Breast epithelium (tissue), 4 donors: ENCODE measurements around the gene ADM2. TPM values are rescaled to one million over a fixed set of nuclear protein-coding genes. Genes with fewer than 3 reads are reported as not detected.

Source experiments
- DNase-seq, 2 donors: peaks; one replicate each; pipeline ENCODE4 v3.0.0-alpha.2; 2019; ENCODE audit warnings: low spot score in 2 of 2
- H3K27ac ChIP-seq, 2 donors: fragments of 200-600 bp; sonication (generic) in 1 of 2; one replicate each; pipeline ENCODE4 v1.5.1; 2016 to 2019; ENCODE audit warnings: mild to moderate bottlenecking in 1 of 2
- H3K27me3 ChIP-seq, 2 donors: fragments of 200-600 bp; sonication (generic) in 1 of 2; one replicate each; pipeline versions ENCODE4 v1.5.1 to v1.6.0; 2017 to 2019; ENCODE audit warnings: control low read depth in 1 of 2, mild to moderate bottlenecking in 1 of 2
- H3K36me3 ChIP-seq: fragments of 200-600 bp; one replicate; pipeline ENCODE4 v1.5.1; 2019
- H3K4me1 ChIP-seq, 2 donors: fragments of 200-600 bp; sonication (generic); one replicate each; pipeline ENCODE4 v1.5.1; 2016 to 2019; ENCODE audit warnings: control low read depth in 1 of 2
- H3K4me3 ChIP-seq, 3 donors: fragments of 200-600 bp; sonication (generic); 1 replicate in 2 of 3; 2 replicates in 1 of 3; pipeline ENCODE4 v1.5.1; 2016 to 2019; ENCODE audit warnings: mild to moderate bottlenecking in 3 of 3, moderate library complexity in 2 of 3
- H3K9me3 ChIP-seq, 2 donors: fragments of 200-600 bp; sonication (generic) in 1 of 2; one replicate each; pipeline ENCODE4 v1.5.1; 2016 to 2019; ENCODE audit warnings: control low read depth in 1 of 2
- CTCF ChIP-seq, 3 donors: fragments of 450-650 bp; IDR thresholded peaks; one replicate each; pipeline ENCODE4 v1.5.1; 2016 to 2017; ENCODE audit warnings: antibody characterized with exemption in 3 of 3, mild to moderate bottlenecking in 3 of 3, moderate library complexity in 3 of 3
- POLR2A ChIP-seq: fragments of 450-650 bp; IDR thresholded peaks from one replicate; pipeline ENCODE4 v1.6.1; 2016; ENCODE audit warnings: antibody characterized with exemption, mild to moderate bottlenecking, moderate library complexity
- POLR2AphosphoS5 ChIP-seq, 3 donors: sonication (generic); formaldehyde crosslinking; IDR thresholded peaks; one replicate each; pipeline ENCODE4 v1.6.1; 2017; ENCODE audit warnings: antibody characterized with exemption in 3 of 3
- intact Hi-C: fragments of 100-400 bp; cut with DNase I; formaldehyde crosslinking; loops from one replicate; pipeline ENCODE4 v1.15.1; 2023; ENCODE audit warnings: low total_unique reads
- total RNA-seq, 3 donors: library from RNA; depleted of rRNA; stranded (reverse); fragments of >200 nt; gene quantifications; one replicate each; pipeline ENCODE4 v1.1.0, GENCODE V29; 2016

Gene ADM2
- total RNA-seq, 3 donors from 2014 or later = 0.59 to 0.98 TPM; not detected in 1

DNA sequence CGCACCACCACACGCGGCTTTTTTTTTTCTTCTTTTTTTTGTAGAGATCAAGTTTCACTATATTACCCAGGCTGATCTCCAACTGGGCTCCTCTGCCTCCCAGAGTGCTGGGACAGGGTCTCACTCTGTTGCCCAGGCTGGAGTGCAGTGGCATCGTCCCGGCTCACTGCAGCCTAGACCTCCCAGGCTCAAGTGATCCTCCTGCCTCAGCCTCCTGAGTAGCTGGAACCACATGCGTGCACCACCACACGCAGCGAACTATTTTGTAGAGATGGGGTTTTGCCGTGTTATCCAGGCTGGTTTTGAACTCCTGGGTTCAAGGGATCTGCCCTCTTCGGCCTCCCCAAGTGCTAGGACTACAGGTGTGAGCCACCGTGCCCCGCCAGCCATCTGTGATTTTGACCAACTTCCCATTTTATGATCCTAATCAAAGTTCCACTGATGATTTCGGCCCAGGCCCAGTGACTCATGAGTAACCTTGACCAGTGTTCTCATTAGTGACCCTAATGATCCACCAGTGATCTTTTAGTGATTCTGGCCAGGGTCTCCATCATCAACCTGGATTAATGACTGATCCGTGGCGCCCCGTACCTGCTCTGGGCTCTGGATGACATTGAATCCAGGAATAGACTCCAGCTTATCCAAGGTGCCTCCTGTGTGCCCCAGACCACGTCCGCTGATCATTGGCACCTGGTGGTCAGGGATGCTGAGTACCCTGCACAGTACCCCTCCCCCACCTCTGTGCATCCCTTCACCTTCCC is 46.8 kb downstream of the ADM2 start:
- DNase-seq = no peak
- Histone ChIP-seq H3K4me3 (peak overlapping the region in 1 of 3 donors; percentile 84), H3K4me1 (peaks cover 10 to 12% of the 10 kb centered on the region in 2 donors), H3K9me3 (no peaks in the 10 kb centered on the region), H3K27ac (peak overlapping the region; percentile 98 to 99), H3K27me3 (no peaks in the 10 kb centered on the region), H3K36me3 (peaks cover 1% of the 10 kb centered on the region)
- intact Hi-C loops = loop anchor here (5.0 kb wide), 1 partner anchor 54 kb away; the partner anchor contains the start of gene CHKB
- TF ChIP-seq POLR2AphosphoS5 (IDR thresholded peaks at IDR 0.05) = no peak
- no peak for TF ChIP-seq CTCF (IDR thresholded peaks at IDR 0.05)
- TF ChIP-seq POLR2A = no peak

GRCh38 chr22:50528682-50529415 is 47.5 kb downstream of the ADM2 start:
- no peaks in the 10 kb centered on the region for H3K27me3 ChIP-seq
- peak overlapping the region; percentile 98 to 99 for H3K27ac ChIP-seq
- intact Hi-C loops = loop anchor here (5.0 kb wide), 1 partner anchor 53 kb away; the partner anchor contains the start of gene CHKB
- peaks cover 10 to 12% of the 10 kb centered on the region in 2 donors for H3K4me1 ChIP-seq
- H3K36me3 ChIP-seq = no peaks in the 10 kb centered on the region
- H3K4me3 ChIP-seq = peak overlapping the region; percentile 68 to 84 (median 68)
- TF ChIP-seq POLR2A (no peak), POLR2AphosphoS5 (IDR thresholded peaks at IDR 0.05) (no peak), CTCF (IDR thresholded peaks at IDR 0.05) (no peak)
- DNase-seq = no peak
- H3K9me3 ChIP-seq = no peaks in the 10 kb centered on the region

DNA sequence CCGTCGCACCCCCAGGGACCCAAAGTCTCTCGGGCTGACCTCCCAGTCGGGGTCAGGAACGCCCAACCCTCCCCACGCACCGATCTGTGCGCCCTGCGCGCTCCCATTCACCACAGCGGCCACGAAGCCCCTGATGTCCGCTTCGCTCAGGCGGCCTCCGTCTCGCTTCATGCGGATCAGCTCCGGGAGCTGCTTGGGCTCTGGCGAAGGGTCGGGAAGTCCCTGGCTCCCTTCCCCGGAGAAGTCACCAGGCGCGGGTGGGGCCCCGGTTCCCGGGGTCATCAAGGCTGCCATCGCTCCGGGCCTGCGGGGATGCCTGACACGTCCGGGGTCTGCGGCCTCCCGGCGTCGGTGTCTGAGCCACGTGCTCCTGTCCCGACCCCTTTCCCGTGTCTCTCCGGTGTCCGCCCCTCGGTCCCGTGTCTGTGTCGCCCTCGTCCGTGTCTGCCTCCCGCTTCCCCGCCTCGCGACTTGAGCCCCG is 48.1 kb downstream of the ADM2 start:
- peak overlapping the region; percentile 98 to 99 for H3K27ac ChIP-seq
- H3K4me1 ChIP-seq = peaks cover 5 to 7% of the 10 kb centered on the region in 2 donors

DNA sequence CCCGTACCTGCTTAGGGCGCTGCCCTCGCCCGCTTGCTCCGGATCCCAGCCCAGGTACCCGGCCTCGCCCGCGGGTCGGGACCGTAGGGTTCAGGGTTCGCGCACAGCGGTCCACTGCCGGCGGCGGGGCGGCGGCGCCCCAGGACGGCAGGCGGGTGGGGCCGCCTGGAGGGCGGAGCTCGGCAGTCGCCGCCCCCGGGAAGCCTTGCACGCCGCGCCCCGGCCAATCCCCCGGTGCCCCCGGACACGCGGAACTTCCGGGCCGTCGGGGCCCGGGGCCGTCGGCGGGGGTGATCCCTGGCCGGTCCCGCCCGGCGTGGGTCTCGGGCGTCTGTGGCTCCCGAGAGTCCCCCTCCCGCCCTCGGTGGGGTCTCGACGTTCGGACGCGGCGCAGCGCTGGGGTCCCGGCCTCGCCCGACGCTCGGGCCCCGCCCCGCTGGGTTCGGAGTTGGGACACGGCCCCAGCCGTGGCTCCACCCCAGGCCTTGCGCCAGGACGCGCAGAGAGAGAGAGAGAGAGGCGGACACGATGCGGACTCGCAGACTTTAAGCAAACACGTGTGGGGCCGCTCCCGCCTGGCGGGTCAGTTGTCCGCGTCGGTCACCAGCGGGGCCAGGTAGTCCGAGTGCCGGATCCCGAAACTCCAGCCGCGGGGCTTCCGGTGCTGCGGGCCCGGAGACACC is 48.7 kb downstream of the ADM2 start, which contains the start of gene TYMP:
Gene TYMP (minus strand): TSS at position 116 of the 683 bp plus-strand sequence. CDS start 303 bp downstream, outside the sequence.
- peaks cover 0 to 4% of the 10 kb centered on the region in 2 donors for H3K4me1 ChIP-seq
- TF ChIP-seq POLR2AphosphoS5 (IDR thresholded peaks at IDR 0.05) (peak; percentile 52 to 94 (median 76)), CTCF (IDR thresholded peaks at IDR 0.05) (peak in 1 of 3 donors; percentile 12), POLR2A (peak; percentile 60)
- H3K4me3 ChIP-seq = peak within 1 kb of the TSS; percentile 68 to 84 (median 68)
- H3K27me3 ChIP-seq = no peaks in the 10 kb centered on the region
- DNase-seq = peak; percentile 77 to 84
- H3K27ac ChIP-seq = peak within 1 kb of the TSS; percentile 98 to 99
- H3K36me3 ChIP-seq = no peaks in the 10 kb centered on the region
- no peaks in the 10 kb centered on the region for H3K9me3 ChIP-seq
- intact Hi-C loops = loop anchor here (1.0 to 5.0 kb wide), 2 partner anchors 22 to 52 kb away; partner anchors contain the start of genes CHKB and NCAPH2

More for the DNA sequence above, 48.1 kb downstream of the ADM2 start:
- Histone ChIP-seq H3K9me3 (no peaks in the 10 kb centered on the region), H3K27me3 (no peaks in the 10 kb centered on the region), H3K4me3 (peak overlapping the region; percentile 68 to 84 (median 68)), H3K36me3 (no peaks in the 10 kb centered on the region)
- TF ChIP-seq POLR2A (no peak), CTCF (IDR thresholded peaks at IDR 0.05) (no peak), POLR2AphosphoS5 (IDR thresholded peaks at IDR 0.05) (peak in 1 of 3 donors; percentile 8)
- no peak for DNase-seq
- intact Hi-C loops = loop anchor here (5.0 kb wide), 1 partner anchor 53 kb away; the partner anchor contains the start of gene CHKB
